ENCODE results near the gene CGB7. TPM values are rescaled to one million over a fixed set of nuclear protein-coding genes. Genes with fewer than 3 reads are reported as not detected.
A peak's percentile ranks its signal among the peaks of the same experiment; 100 is the strongest.

CGB7 gene
- total and polyA plus RNA-seq, 2 donors (not counting 1 experiment from before 2014, with no cell fraction given): not detected

GRCh38 chr19:49103331-49104085, 46.0 kb upstream of the CGB7 start:
- Histone ChIP-seq H2AFZ (ENCODE audit: insufficient read depth, low read depth, low read length, poor library complexity, severe bottlenecking) (no peak overlapping the region), H3K4me2 (replicated peaks; ENCODE audit: low read depth, low read length, poor library complexity, severe bottlenecking) (peak overlapping the region; percentile 40), H4K20me1 (ENCODE audit: control insufficient read depth, insufficient read depth, low read length, poor library complexity, severe bottlenecking) (peaks cover 85% of the 10 kb centered on the region), H3K27me3 (replicated peaks in 1 of 4; ENCODE audit: control extremely low read depth in 1 of 4, control insufficient read depth in 3 of 4, insufficient read depth in 4 of 4, low read length in 3 of 4) (no peaks in the 10 kb centered on the region), H3K36me3 (replicated peaks in 1 of 2; ENCODE audit: control extremely low read depth in 1 of 2, control insufficient read depth in 1 of 2, extremely low read depth in 1 of 2, insufficient read depth in 2 of 2, low read length in 1 of 2) (peaks cover 1 to 77% of the 10 kb centered on the region in 2 experiments), H3K4me3 (ENCODE audit: control extremely low read depth in 1 of 5, extremely low read depth in 1 of 5, insufficient read depth in 1 of 5, low read depth in 2 of 5, low read length in 4 of 5) (no peak overlapping the region), H3K9me3 (ENCODE audit: control extremely low read depth in 1 of 3, control insufficient read depth in 2 of 3, insufficient read depth in 1 of 3, low read length in 2 of 3) (no peaks in the 10 kb centered on the region), H3K27ac (ENCODE audit: low read length in 2 of 2) (peak overlapping the region in 1 of 2 donors; percentile 48), H3K4me1 (ENCODE audit: control insufficient read depth in 2 of 2, insufficient read depth in 2 of 2, low read length in 2 of 2) (peaks cover 13 to 14% of the 10 kb centered on the region in 2 donors), H3K9ac (ENCODE audit: low read length) (no peak overlapping the region), H3K79me2 (ENCODE audit: control insufficient read depth, insufficient read depth, low read length) (peaks cover 24% of the 10 kb centered on the region)
- ATAC-seq (ENCODE audit: low read depth) (no peak), DNase-seq (no peak)
- no peaks in the 10 kb centered on the region for H3K27me3 Mint-ChIP-seq
- no peaks in the 10 kb centered on the region for H3K9me3 Mint-ChIP-seq (ENCODE audit: insufficient read depth)
- CTCF ChIA-PET: interaction anchor here (0.6 to 1.0 kb wide), 2 partner anchors 11 to 95 kb away, joined by 3 to 4 read pairs; partner anchors contain the start of gene LIN7B
- H3K4me1 Mint-ChIP-seq: peaks cover 8% of the 10 kb centered on the region
- no peak overlapping the region for H3K27ac Mint-ChIP-seq
- TF ChIP-seq CTCF (IDR thresholded peaks at IDR 0.05): no peak
- no peak for TF ChIP-seq EZH2 (IDR thresholded peaks at IDR 0.05; ENCODE audit: borderline replicate concordance, insufficient read depth, low read depth, low read length, poor library complexity, severe bottlenecking)
- POLR2A ChIA-PET: interaction anchor here (0.6 kb wide), 2 partner anchors 19 to 307 kb away, joined by 7 to 10 read pairs; no protein-coding TSS in a partner anchor
- no peak overlapping the region for H3K4me3 Mint-ChIP-seq
- intact Hi-C loops (cut with micrococcal nuclease): no loop called here
- 58% methylated on average over 19 of the region's 33 CpGs for WGBS (ENCODE audit: insufficient coverage)

GRCh38 chr19:49102303-49102702, 44.8 kb upstream of the CGB7 start:
- Histone ChIP-seq H3K27ac (ENCODE audit: low read length in 2 of 2) (no peak overlapping the region), H3K27me3 (replicated peaks in 1 of 4; ENCODE audit: control extremely low read depth in 1 of 4, control insufficient read depth in 3 of 4, insufficient read depth in 4 of 4, low read length in 3 of 4) (no peaks in the 10 kb centered on the region), H3K4me2 (replicated peaks; ENCODE audit: low read depth, low read length, poor library complexity, severe bottlenecking) (no peak overlapping the region), H3K36me3 (replicated peaks in 1 of 2; ENCODE audit: control extremely low read depth in 1 of 2, control insufficient read depth in 1 of 2, extremely low read depth in 1 of 2, insufficient read depth in 2 of 2, low read length in 1 of 2) (peaks cover 1 to 83% of the 10 kb centered on the region in 2 experiments), H3K79me2 (ENCODE audit: control insufficient read depth, insufficient read depth, low read length) (peaks cover 35% of the 10 kb centered on the region), H4K20me1 (ENCODE audit: control insufficient read depth, insufficient read depth, low read length, poor library complexity, severe bottlenecking) (peaks cover 87% of the 10 kb centered on the region), H3K4me3 (ENCODE audit: control extremely low read depth in 1 of 5, extremely low read depth in 1 of 5, insufficient read depth in 1 of 5, low read depth in 2 of 5, low read length in 4 of 5) (no peak overlapping the region), H2AFZ (ENCODE audit: insufficient read depth, low read depth, low read length, poor library complexity, severe bottlenecking) (no peak overlapping the region), H3K4me1 (ENCODE audit: control insufficient read depth in 2 of 2, insufficient read depth in 2 of 2, low read length in 2 of 2) (peaks cover 13 to 14% of the 10 kb centered on the region in 2 donors), H3K9ac (ENCODE audit: low read length) (no peak overlapping the region), H3K9me3 (ENCODE audit: control extremely low read depth in 1 of 3, control insufficient read depth in 2 of 3, insufficient read depth in 1 of 3, low read length in 2 of 3) (no peaks in the 10 kb centered on the region)
- DNase-seq (no peak), ATAC-seq (ENCODE audit: low read depth) (no peak)
- Mint-ChIP-seq H3K4me3 (no peak overlapping the region), H3K27ac (no peak overlapping the region), H3K4me1 (peaks cover 8% of the 10 kb centered on the region), H3K9me3 (ENCODE audit: insufficient read depth) (no peaks in the 10 kb centered on the region), H3K27me3 (no peaks in the 10 kb centered on the region)
- ChIA-PET POLR2A (no interaction called here), CTCF (interaction anchor here (1.1 kb wide), 1 partner anchor 105 kb away, joined by 4 read pairs; no protein-coding TSS in a partner anchor)
- 92% methylated on average over 12 of the region's 12 CpGs for WGBS (ENCODE audit: insufficient coverage)
- intact Hi-C loops (cut with micrococcal nuclease): no loop called here
- TF ChIP-seq EZH2 (IDR thresholded peaks at IDR 0.05; ENCODE audit: borderline replicate concordance, insufficient read depth, low read depth, low read length, poor library complexity, severe bottlenecking) (no peak), CTCF (IDR thresholded peaks at IDR 0.05) (no peak)
